Measurements from ENCODE around the gene CHST10. TPM values are rescaled to one million over a fixed set of nuclear protein-coding genes. Genes with fewer than 3 reads are reported as not detected.

The CHST10 gene
- total RNA-seq, 1 experiment from 2014 or later = 22.6 TPM

DNA sequence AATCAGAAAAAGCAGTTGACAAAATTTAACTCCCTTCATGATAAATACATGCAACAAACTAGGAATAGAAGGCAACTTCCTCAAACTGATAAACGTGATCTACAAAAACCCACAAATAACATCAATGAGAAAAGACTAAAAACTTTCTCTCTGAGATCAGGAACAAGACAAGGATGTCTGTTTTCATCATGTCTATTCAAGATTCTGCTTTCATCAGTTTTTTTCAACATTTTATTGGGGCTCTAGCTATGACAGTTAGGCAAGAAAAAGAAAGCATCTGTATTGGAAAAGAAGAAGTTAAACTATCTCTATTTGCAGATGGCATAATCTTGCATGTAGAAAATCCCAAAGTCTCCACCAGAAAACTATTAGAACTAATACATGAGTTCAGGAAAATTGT is 12.3 kb upstream of the CHST10 start:
- DNase-seq = no peak
- Histone ChIP-seq H3K27ac (ENCODE audit: low read length) (no peak overlapping the region), H2AFZ (ENCODE audit: low read length) (no peak overlapping the region), H3K79me2 (ENCODE audit: low read length) (no peaks in the 10 kb centered on the region), H3K9me3 (ENCODE audit: low read length) (no peaks in the 10 kb centered on the region), H3K9ac (ENCODE audit: low read length) (no peak overlapping the region), H4K20me1 (ENCODE audit: insufficient read depth, low read depth, low read length) (no peaks in the 10 kb centered on the region), H3K4me1 (ENCODE audit: low read length) (no peaks in the 10 kb centered on the region), H3K4me3 (ENCODE audit: low read length) (no peak overlapping the region), H3K9me2 (replicated peaks; ENCODE audit: insufficient read depth, low read length) (no peaks in the 10 kb centered on the region), H3K4me2 (ENCODE audit: low read depth, low read length, poor library complexity, severe bottlenecking) (no peak overlapping the region), H3K27me3 (ENCODE audit: low read length) (no peaks in the 10 kb centered on the region), H3K36me3 (ENCODE audit: insufficient read depth, low read length) (no peaks in the 10 kb centered on the region)

DNA sequence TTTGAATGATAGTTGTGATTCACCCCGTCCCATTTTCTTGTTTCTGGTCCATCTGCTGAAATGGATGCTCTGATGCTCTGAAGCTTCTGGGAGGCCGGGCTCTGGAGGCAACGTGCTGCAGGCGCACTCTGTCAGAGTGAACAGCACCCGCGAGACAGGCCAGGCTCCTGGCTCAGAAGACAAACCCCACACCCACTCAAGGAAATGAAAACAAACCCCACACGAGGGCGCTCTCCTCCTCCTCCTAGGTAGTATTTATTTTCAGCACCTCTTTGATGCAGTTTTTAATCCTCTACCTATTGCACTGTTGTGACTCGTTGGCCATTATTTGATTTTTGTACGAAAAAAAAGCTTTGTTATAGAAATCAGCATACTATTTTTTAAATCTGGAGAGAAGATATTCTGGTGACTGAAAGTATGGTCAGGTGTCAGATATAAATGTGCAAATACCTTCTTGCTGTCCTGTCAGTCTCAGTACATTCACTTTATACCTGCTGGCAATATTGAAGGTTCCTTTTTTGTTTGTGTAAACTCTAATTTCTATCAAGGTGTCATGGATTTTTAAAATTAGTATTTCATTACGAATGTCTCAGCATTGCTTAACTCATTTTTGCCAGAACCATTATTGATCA is 10.3 kb upstream of the CHST10 start:
- DNase-seq = peak; percentile 87
- Histone ChIP-seq H3K9ac (ENCODE audit: low read length) (no peak overlapping the region), H4K20me1 (ENCODE audit: insufficient read depth, low read depth, low read length) (no peaks in the 10 kb centered on the region), H3K36me3 (ENCODE audit: insufficient read depth, low read length) (no peaks in the 10 kb centered on the region), H3K4me3 (ENCODE audit: low read length) (no peak overlapping the region), H3K9me2 (replicated peaks; ENCODE audit: insufficient read depth, low read length) (no peaks in the 10 kb centered on the region), H3K4me2 (ENCODE audit: low read depth, low read length, poor library complexity, severe bottlenecking) (no peak overlapping the region), H3K79me2 (ENCODE audit: low read length) (no peaks in the 10 kb centered on the region), H2AFZ (ENCODE audit: low read length) (no peak overlapping the region), H3K4me1 (ENCODE audit: low read length) (no peaks in the 10 kb centered on the region), H3K27ac (ENCODE audit: low read length) (no peak overlapping the region), H3K27me3 (ENCODE audit: low read length) (no peaks in the 10 kb centered on the region), H3K9me3 (ENCODE audit: low read length) (no peaks in the 10 kb centered on the region)

DNA sequence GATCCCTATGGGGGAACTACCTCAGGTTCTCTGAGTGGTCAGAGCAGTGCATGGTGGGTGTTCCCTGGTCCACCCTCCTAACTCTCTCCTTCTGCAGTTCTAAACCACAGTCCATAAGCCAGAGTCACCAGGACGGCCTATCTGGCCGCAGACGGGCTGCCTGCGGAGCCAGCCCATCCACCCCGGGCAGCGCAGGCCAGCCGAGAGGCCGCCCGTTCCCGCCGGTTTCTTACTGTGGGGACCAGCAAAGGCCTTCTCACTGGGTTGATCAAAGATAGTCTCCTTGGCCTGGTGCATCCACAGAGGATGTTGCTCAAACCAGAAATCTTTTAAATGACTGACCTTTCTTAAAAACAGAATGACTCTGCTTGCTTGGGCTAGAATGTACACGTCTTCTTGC is 9.6 kb upstream of the CHST10 start:
- Histone ChIP-seq H4K20me1 (ENCODE audit: insufficient read depth, low read depth, low read length) (no peaks in the 10 kb centered on the region), H2AFZ (ENCODE audit: low read length) (no peak overlapping the region), H3K27ac (ENCODE audit: low read length) (no peak overlapping the region), H3K4me3 (ENCODE audit: low read length) (no peak overlapping the region), H3K79me2 (ENCODE audit: low read length) (no peaks in the 10 kb centered on the region), H3K27me3 (ENCODE audit: low read length) (no peaks in the 10 kb centered on the region), H3K4me1 (ENCODE audit: low read length) (no peaks in the 10 kb centered on the region), H3K9me2 (replicated peaks; ENCODE audit: insufficient read depth, low read length) (no peaks in the 10 kb centered on the region), H3K9ac (ENCODE audit: low read length) (no peak overlapping the region), H3K9me3 (ENCODE audit: low read length) (no peaks in the 10 kb centered on the region), H3K36me3 (ENCODE audit: insufficient read depth, low read length) (no peaks in the 10 kb centered on the region), H3K4me2 (ENCODE audit: low read depth, low read length, poor library complexity, severe bottlenecking) (no peak overlapping the region)
- DNase-seq = no peak

DNA sequence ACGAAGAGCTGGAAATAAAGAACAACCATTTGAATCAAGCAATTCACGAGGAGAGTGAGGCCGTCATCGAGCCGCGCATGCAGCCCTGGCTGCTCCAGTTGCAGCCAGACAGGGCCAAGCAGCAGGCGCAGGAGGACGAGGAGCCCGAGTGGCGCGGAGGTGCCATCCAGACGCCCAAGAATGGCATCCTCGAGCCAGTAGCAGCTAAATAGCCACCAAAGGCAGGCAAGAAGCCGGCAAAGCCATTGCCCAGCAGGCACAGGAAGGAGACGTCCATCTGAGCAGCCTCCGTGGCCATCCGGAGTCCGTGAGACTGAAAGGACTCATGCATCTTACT is 8.9 kb upstream of the CHST10 start:
- H3K79me2 ChIP-seq (ENCODE audit: low read length) = no peaks in the 10 kb centered on the region
- H3K9me2 ChIP-seq (replicated peaks; ENCODE audit: insufficient read depth, low read length) = no peaks in the 10 kb centered on the region
- H3K36me3 ChIP-seq (ENCODE audit: insufficient read depth, low read length) = no peaks in the 10 kb centered on the region
- no peak overlapping the region for H2AFZ ChIP-seq (ENCODE audit: low read length)
- H3K27ac ChIP-seq (ENCODE audit: low read length) = no peak overlapping the region
- H3K27me3 ChIP-seq (ENCODE audit: low read length) = no peaks in the 10 kb centered on the region
- H3K9ac ChIP-seq (ENCODE audit: low read length) = no peak overlapping the region
- H4K20me1 ChIP-seq (ENCODE audit: insufficient read depth, low read depth, low read length) = no peaks in the 10 kb centered on the region
- no peaks in the 10 kb centered on the region for H3K4me1 ChIP-seq (ENCODE audit: low read length)
- H3K4me2 ChIP-seq (ENCODE audit: low read depth, low read length, poor library complexity, severe bottlenecking) = no peak overlapping the region
- H3K9me3 ChIP-seq (ENCODE audit: low read length) = no peaks in the 10 kb centered on the region
- DNase-seq = no peak
- no peak overlapping the region for H3K4me3 ChIP-seq (ENCODE audit: low read length)

DNA sequence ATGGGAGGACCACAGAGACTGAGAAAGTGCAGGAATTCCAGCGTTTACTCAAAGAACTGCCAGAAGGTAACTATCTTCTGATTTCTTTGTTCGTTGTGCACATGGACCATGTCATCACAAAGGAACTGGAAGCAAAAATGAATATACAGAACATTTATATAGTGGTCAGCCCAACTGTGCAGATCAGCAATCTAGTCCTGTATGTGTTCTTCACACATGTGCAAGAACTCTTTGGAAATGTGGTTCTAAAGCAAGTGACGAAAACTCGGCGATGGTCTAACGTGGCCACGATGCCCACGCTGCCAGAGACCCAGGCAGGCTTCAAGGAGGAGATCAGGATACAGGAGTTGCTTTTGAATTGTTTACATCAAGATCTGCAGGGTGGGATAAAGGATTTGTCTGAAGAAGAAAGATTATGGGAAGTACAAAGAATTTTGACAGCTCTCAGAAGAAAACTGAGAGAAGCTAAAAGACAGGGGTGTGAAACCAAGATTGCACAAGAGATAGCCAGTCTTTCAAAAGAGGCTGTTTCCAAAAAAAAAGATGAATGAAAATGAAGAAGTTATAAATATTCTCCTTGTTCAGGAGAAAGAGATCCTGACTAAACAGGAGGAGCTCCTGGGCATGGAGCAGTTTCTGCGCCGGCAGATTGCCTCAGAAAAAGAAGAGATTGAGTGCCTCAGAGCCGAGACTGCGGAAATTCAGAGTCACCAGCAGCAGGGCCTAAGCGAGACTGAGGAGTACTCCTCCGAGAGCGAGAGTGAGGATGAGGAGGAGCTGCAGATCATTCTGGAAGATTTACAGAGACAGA is 8.3 kb upstream of the CHST10 start:
- Histone ChIP-seq H2AFZ (ENCODE audit: low read length) (no peak overlapping the region), H3K4me1 (ENCODE audit: low read length) (no peaks in the 10 kb centered on the region), H3K27ac (ENCODE audit: low read length) (no peak overlapping the region), H3K4me3 (ENCODE audit: low read length) (no peak overlapping the region), H3K9ac (ENCODE audit: low read length) (no peak overlapping the region), H3K4me2 (ENCODE audit: low read depth, low read length, poor library complexity, severe bottlenecking) (no peak overlapping the region), H3K9me3 (ENCODE audit: low read length) (no peaks in the 10 kb centered on the region), H4K20me1 (ENCODE audit: insufficient read depth, low read depth, low read length) (no peaks in the 10 kb centered on the region), H3K79me2 (ENCODE audit: low read length) (no peaks in the 10 kb centered on the region), H3K36me3 (ENCODE audit: insufficient read depth, low read length) (no peaks in the 10 kb centered on the region), H3K27me3 (ENCODE audit: low read length) (no peaks in the 10 kb centered on the region), H3K9me2 (replicated peaks; ENCODE audit: insufficient read depth, low read length) (no peaks in the 10 kb centered on the region)
- DNase-seq = no peak

DNA sequence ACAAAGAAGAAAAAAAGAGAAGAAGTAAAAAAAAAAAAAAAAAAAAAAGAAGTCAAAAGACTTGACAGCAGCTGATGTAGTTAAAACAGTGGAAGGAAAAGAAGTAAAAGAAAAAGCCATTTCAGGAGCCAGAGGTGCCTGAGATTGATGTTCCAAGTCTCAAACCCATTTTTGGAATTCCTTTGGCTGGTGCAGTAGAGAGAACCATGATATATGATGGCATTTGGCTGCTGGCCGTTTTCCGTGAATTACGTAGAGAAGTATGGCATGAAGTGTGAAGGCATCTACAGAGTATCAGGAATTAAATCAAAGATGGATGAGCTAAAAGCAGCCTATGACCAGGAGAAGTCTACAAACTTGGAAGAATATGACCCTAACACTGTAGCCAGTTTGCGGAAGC is 7.6 kb upstream of the CHST10 start:
- no peak for DNase-seq
- H3K27ac ChIP-seq (ENCODE audit: low read length) = no peak overlapping the region
- no peaks in the 10 kb centered on the region for H4K20me1 ChIP-seq (ENCODE audit: insufficient read depth, low read depth, low read length)
- no peak overlapping the region for H3K9ac ChIP-seq (ENCODE audit: low read length)
- no peaks in the 10 kb centered on the region for H3K36me3 ChIP-seq (ENCODE audit: insufficient read depth, low read length)
- H2AFZ ChIP-seq (ENCODE audit: low read length) = no peak overlapping the region
- no peaks in the 10 kb centered on the region for H3K9me3 ChIP-seq (ENCODE audit: low read length)
- H3K9me2 ChIP-seq (replicated peaks; ENCODE audit: insufficient read depth, low read length) = no peaks in the 10 kb centered on the region
- H3K79me2 ChIP-seq (ENCODE audit: low read length) = no peaks in the 10 kb centered on the region
- H3K4me1 ChIP-seq (ENCODE audit: low read length) = no peaks in the 10 kb centered on the region
- no peak overlapping the region for H3K4me2 ChIP-seq (ENCODE audit: low read depth, low read length, poor library complexity, severe bottlenecking)
- no peaks in the 10 kb centered on the region for H3K27me3 ChIP-seq (ENCODE audit: low read length)
- H3K4me3 ChIP-seq (ENCODE audit: low read length) = no peak overlapping the region

DNA sequence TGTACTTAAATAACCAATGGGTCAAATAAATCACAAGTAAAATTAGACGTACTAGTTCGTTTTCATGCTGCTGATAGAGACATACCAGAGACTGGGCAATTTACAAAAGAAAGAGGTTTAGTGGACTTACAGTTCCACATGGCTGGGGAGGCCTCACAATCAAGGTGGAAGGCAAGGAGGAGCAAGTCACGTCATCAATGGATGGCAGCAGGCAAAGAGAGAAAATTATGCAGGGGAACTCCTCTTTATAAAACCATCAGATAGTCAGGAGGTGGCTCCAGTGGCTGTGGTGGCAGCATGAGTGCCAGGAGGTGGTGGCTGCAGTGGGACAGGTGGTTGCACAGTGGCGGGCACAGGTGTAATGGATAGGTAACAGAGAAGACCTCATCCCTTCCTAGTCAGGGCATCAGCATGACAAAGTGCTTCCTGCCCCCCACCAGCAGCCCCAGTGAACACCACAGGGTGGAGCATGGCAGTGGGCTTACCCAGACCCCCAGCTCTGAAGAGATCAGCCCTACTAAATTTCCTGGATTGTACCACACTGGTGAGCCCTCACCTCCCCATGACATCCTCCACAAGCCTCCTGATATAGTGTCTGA is 6.9 kb upstream of the CHST10 start:
- no peaks in the 10 kb centered on the region for H3K4me1 ChIP-seq (ENCODE audit: low read length)

DNA sequence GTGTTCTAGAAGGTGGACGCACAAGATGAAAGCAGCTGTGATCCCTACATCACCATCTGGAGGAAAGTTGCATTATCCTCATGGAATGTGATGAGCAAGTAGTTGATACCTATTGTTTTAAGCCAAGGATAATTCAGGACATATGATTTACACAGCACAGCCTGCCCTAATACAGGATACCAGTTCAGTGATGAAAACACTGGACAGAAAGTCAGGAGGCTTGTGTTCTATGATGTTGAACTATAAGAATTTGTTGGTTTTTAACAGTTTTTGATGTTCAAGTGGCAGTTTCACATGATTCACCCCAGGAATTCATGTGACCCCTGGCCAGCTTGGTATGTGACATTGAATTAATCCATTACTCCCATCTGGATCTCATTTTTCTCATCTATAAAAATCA is 6.2 kb upstream of the CHST10 start:
- H4K20me1 ChIP-seq (ENCODE audit: insufficient read depth, low read depth, low read length) = no peaks in the 10 kb centered on the region
- H3K9ac ChIP-seq (ENCODE audit: low read length) = no peak overlapping the region
- H3K36me3 ChIP-seq (ENCODE audit: insufficient read depth, low read length) = no peaks in the 10 kb centered on the region
- no peaks in the 10 kb centered on the region for H3K9me2 ChIP-seq (replicated peaks; ENCODE audit: insufficient read depth, low read length)
- no peaks in the 10 kb centered on the region for H3K27me3 ChIP-seq (ENCODE audit: low read length)
- no peak overlapping the region for H3K27ac ChIP-seq (ENCODE audit: low read length)
- no peak overlapping the region for H3K4me2 ChIP-seq (ENCODE audit: low read depth, low read length, poor library complexity, severe bottlenecking)
- no peaks in the 10 kb centered on the region for H3K4me1 ChIP-seq (ENCODE audit: low read length)
- DNase-seq = no peak
- H3K79me2 ChIP-seq (ENCODE audit: low read length) = no peaks in the 10 kb centered on the region
- no peaks in the 10 kb centered on the region for H3K9me3 ChIP-seq (ENCODE audit: low read length)
- H2AFZ ChIP-seq (ENCODE audit: low read length) = no peak overlapping the region
- no peak overlapping the region for H3K4me3 ChIP-seq (ENCODE audit: low read length)

More for the DNA sequence above, 6.9 kb upstream of the CHST10 start:
- H3K9me2 ChIP-seq (replicated peaks; ENCODE audit: insufficient read depth, low read length) = no peaks in the 10 kb centered on the region
- H3K9me3 ChIP-seq (ENCODE audit: low read length) = no peaks in the 10 kb centered on the region
- H3K79me2 ChIP-seq (ENCODE audit: low read length) = no peaks in the 10 kb centered on the region
- no peaks in the 10 kb centered on the region for H3K27me3 ChIP-seq (ENCODE audit: low read length)
- no peak overlapping the region for H3K4me2 ChIP-seq (ENCODE audit: low read depth, low read length, poor library complexity, severe bottlenecking)
- H3K27ac ChIP-seq (ENCODE audit: low read length) = no peak overlapping the region
- no peak for DNase-seq
- no peak overlapping the region for H3K4me3 ChIP-seq (ENCODE audit: low read length)
- H2AFZ ChIP-seq (ENCODE audit: low read length) = no peak overlapping the region
- no peaks in the 10 kb centered on the region for H3K36me3 ChIP-seq (ENCODE audit: insufficient read depth, low read length)
- H4K20me1 ChIP-seq (ENCODE audit: insufficient read depth, low read depth, low read length) = no peaks in the 10 kb centered on the region
- no peak overlapping the region for H3K9ac ChIP-seq (ENCODE audit: low read length)
